ENCODE results near the gene WDR64.

DNA sequence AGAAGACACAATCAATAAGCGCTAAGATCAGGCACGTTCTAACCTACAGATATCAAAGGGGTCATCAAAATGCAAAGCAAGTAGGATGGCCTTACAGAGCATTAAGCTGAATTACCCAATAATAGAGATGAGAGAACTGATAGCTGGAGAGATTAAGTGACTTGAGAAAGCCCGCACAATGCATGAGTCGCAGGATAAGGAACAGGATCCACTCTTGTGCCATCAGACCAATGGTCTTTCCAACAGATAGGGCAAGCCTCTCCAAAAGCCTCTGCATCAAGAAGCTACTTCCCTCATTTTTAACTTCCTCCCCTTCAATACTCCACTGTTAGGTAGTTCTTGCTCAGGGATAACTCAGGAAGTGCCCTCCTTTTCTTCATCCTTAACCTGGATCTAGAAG, 14.5 kb upstream of the WDR64 start:
- TF ChIP-seq, protein P1, sequence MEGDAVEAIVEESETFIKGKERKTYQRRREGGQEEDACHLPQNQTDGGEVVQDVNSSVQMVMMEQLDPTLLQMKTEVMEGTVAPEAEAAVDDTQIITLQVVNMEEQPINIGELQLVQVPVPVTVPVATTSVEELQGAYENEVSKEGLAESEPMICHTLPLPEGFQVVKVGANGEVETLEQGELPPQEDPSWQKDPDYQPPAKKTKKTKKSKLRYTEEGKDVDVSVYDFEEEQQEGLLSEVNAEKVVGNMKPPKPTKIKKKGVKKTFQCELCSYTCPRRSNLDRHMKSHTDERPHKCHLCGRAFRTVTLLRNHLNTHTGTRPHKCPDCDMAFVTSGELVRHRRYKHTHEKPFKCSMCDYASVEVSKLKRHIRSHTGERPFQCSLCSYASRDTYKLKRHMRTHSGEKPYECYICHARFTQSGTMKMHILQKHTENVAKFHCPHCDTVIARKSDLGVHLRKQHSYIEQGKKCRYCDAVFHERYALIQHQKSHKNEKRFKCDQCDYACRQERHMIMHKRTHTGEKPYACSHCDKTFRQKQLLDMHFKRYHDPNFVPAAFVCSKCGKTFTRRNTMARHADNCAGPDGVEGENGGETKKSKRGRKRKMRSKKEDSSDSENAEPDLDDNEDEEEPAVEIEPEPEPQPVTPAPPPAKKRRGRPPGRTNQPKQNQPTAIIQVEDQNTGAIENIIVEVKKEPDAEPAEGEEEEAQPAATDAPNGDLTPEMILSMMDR (optimal IDR thresholded peaks at IDR 0.05 in 1 of 3, IDR thresholded peaks at IDR 0.05 in 1 of 3, conservative IDR thresholded peaks at IDR 0.05 in 1 of 3; ENCODE audit: extremely low read depth in 1 of 3, insufficient read depth in 2 of 3, low read length in 3 of 3), result no peak
- TF ChIP-seq EZH2 (IDR thresholded peaks at IDR 0.05; ENCODE audit: low read length), result no peak
